CD4-positive, alpha-beta T cell treated with Interleukin-4 for 1 hour (primary cell): ENCODE measurements around the gene MYPN.

ENCODE experiments used
- DNase-seq, 2 donors: peaks; one replicate each; pipeline ENCODE4 v3.0.0-alpha.2; 2020 to 2022

Gene MYPN

GRCh38 chr10:68092512-68092911 is 16.8 kb upstream of the MYPN start:
- no peak for DNase-seq

- DNase-seq, result no peak
These were observed 14.1 kb upstream of the MYPN start for GRCh38 chr10:68095153-68095552.

GRCh38 chr10:68096913-68097516 is 12.3 kb upstream of the MYPN start:
- no peak for DNase-seq

- DNase-seq, result no peak
These were observed 9.6 kb upstream of the MYPN start for GRCh38 chr10:68099736-68100135.

- DNase-seq, result no peak
These were observed 8.2 kb upstream of the MYPN start for GRCh38 chr10:68101066-68101465.

- DNase-seq, result no peak
These were observed 5.9 kb upstream of the MYPN start for GRCh38 chr10:68103261-68103878.

- DNase-seq, result no peak
These were observed 5.4 kb upstream of the MYPN start for GRCh38 chr10:68103901-68104300.

GRCh38 chr10:68105820-68106219 is 3.5 kb upstream of the MYPN start:
- DNase-seq, result no peak

GRCh38 chr10:68106656-68107055 is 2.6 kb upstream of the MYPN start:
- no peak for DNase-seq

GRCh38 chr10:68107651-68108050 is 1.6 kb upstream of the MYPN start:
- no peak for DNase-seq

- no peak for DNase-seq
These were observed 1.2 kb upstream of the MYPN start for GRCh38 chr10:68108051-68108450.

- DNase-seq, result no peak
These were observed 635 bp upstream of the MYPN start for GRCh38 chr10:68108653-68109052.

- DNase-seq, result no peak
These were observed 739 bp downstream of the MYPN start for GRCh38 chr10:68110027-68110426.

- no peak for DNase-seq
These were observed 2.3 kb downstream of the MYPN start for GRCh38 chr10:68111584-68111983.

GRCh38 chr10:68112837-68113236 is 3.5 kb downstream of the MYPN start:
- no peak for DNase-seq

GRCh38 chr10:68118657-68119056 is 9.4 kb downstream of the MYPN start:
- no peak for DNase-seq

GRCh38 chr10:68121020-68121743 is 11.9 kb downstream of the MYPN start:
- no peak for DNase-seq

GRCh38 chr10:68121852-68122251 is 12.6 kb downstream of the MYPN start:
- DNase-seq, result no peak

GRCh38 chr10:68124718-68125117 is 15.4 kb downstream of the MYPN start:
- no peak for DNase-seq

- DNase-seq, result no peak
These were observed 16.5 kb downstream of the MYPN start for GRCh38 chr10:68125772-68126171.

GRCh38 chr10:68128015-68128414 is 18.7 kb downstream of the MYPN start:
- DNase-seq, result no peak

- DNase-seq, result no peak
These were observed 23.1 kb downstream of the MYPN start for GRCh38 chr10:68132391-68132790.

GRCh38 chr10:68133523-68133922 is 24.2 kb downstream of the MYPN start:
- DNase-seq, result no peak

GRCh38 chr10:68135362-68135761 is 26.1 kb downstream of the MYPN start:
- no peak for DNase-seq
